HG03025 (cell line): Measurements from ENCODE around the gene SCGB1C2.
"Not testable (repeated sequence)": the region's sequence is repeated elsewhere in the genome, so short reads cannot be mapped to it uniquely, and the experiment has no call there.

Experiments
- ATAC-seq: cut with Tn5 transposase; IDR thresholded peaks from one replicate; pipeline ENCODE4 v1.9.1; 2021; ENCODE audit warnings: mild to moderate bottlenecking, moderate library complexity; ENCODE audit not compliant: unreplicated experiment, low FRiP score

The SCGB1C2 gene

GRCh38 chr17:137166-137807 is at the start of gene SCGB1C2:
Gene SCGB1C2, plus strand, starts transcription at chr17:137569. Its CDS starts 22 bp downstream, at chr17:137591.
- ATAC-seq: not testable (repeated sequence)

GRCh38 chr17:113111-113510 is 24.3 kb upstream of the SCGB1C2 start:
- ATAC-seq: not testable (repeated sequence)

GRCh38 chr17:118339-118917 is 18.9 kb upstream of the SCGB1C2 start:
- ATAC-seq: not testable (repeated sequence)

- peak; percentile 7 for ATAC-seq
These were observed 3.4 kb upstream of the SCGB1C2 start for GRCh38 chr17:133932-134331.

GRCh38 chr17:134332-134785 is 3.0 kb upstream of the SCGB1C2 start:
- ATAC-seq: peak; percentile 69

- ATAC-seq: not testable (repeated sequence)
These were observed 2.3 kb upstream of the SCGB1C2 start for GRCh38 chr17:135022-135421.

GRCh38 chr17:135895-136294 is 1.5 kb upstream of the SCGB1C2 start:
- not testable (repeated sequence) for ATAC-seq

GRCh38 chr17:136531-136930 is 838 bp upstream of the SCGB1C2 start:
- ATAC-seq: not testable (repeated sequence)

- ATAC-seq: not testable (repeated sequence)
These were observed 2.2 kb downstream of the SCGB1C2 start for GRCh38 chr17:139401-140205.

- no peak for ATAC-seq
These were observed 4.8 kb downstream of the SCGB1C2 start for GRCh38 chr17:142102-142661.

- no peak for ATAC-seq
These were observed 5.8 kb downstream of the SCGB1C2 start for GRCh38 chr17:142876-143784.

GRCh38 chr17:143785-144281 is 6.5 kb downstream of the SCGB1C2 start:
- no peak for ATAC-seq

GRCh38 chr17:144936-145670 is 7.7 kb downstream of the SCGB1C2 start:
- no peak for ATAC-seq

GRCh38 chr17:145671-146541 is 8.5 kb downstream of the SCGB1C2 start:
- no peak for ATAC-seq

GRCh38 chr17:146546-146945 is 9.2 kb downstream of the SCGB1C2 start:
- no peak for ATAC-seq

GRCh38 chr17:146983-147761 is 9.8 kb downstream of the SCGB1C2 start:
- ATAC-seq: no peak
